IPS-15b (cell line): ENCODE data around the gene MRPL14.

Source experiments
- H3K27me3 ChIP-seq: one replicate; pipeline ENCODE4 v1.6.1; 2013; ENCODE audit warnings: low read length; ENCODE audit not compliant: control insufficient read depth, insufficient read depth
- H3K36me3 ChIP-seq: one replicate; pipeline ENCODE4 v1.6.1; 2013; ENCODE audit warnings: low read length; ENCODE audit not compliant: control insufficient read depth, insufficient read depth
- H3K4me1 ChIP-seq: one replicate; pipeline ENCODE4 v1.6.1; 2013; ENCODE audit warnings: mild to moderate bottlenecking, low read length; ENCODE audit not compliant: control insufficient read depth, insufficient read depth
- H3K4me3 ChIP-seq: one replicate; pipeline ENCODE4 v1.5.1; 2013; ENCODE audit warnings: low read depth, low read length
- H3K9ac ChIP-seq: one replicate; pipeline ENCODE4 v1.6.1; 2013; ENCODE audit warnings: low read depth, mild to moderate bottlenecking, low read length
- H3K9me3 ChIP-seq: one replicate; pipeline ENCODE4 v1.6.1; 2013; ENCODE audit warnings: mild to moderate bottlenecking, low read length; ENCODE audit not compliant: control insufficient read depth, insufficient read depth

MRPL14 gene

DNA sequence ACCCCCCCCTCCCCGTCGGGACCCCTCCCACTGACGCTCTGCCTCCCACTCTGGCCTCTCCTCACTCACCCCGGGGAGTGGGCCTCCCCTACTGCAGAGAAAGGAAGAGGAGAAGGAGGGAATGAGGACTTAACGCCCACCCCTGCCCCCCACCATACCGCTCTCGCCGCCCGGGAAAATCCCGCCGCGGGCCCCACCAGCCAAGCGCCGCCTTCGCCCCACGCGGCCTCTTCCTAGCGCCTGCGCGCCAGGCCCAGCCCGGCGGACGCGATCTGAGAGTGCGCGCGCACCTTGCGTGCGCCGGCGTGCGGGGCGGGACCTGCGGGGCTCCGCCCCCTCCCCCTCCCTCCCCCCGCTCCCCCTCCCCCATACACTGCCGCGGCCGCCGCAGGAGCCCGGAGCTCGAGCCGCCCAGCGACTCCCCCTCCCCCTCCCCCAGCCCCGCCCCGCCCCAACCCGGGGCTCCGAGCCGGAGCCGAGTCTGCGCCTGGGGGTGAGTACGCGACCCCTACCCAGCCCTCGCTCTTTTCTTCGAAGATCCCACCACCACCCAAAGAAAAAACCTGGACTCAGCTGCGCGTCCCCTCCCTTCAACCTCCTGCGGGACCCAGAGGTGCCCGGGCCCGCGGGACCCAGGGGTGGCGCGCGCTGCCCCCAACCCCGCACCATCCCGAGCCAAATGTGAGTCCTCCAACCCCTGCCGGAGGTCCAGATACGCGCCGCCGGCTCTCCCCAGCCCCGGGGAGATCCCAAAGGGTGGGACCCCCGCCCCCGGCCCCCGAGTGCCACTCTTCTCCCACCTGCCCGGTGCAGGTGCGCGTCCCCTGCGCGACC is at the start of gene MRPL14, which contains the start of gene TMEM63B:
Gene MRPL14, minus strand, starts transcription at position 267 of the 834 bp plus-strand sequence. CDS start 10,841 bp downstream, outside the sequence.
Gene TMEM63B, plus strand, starts transcription at position 369 of the 834 bp plus-strand sequence. CDS start 7,031 bp downstream, outside the sequence.
- H3K27me3 ChIP-seq = no peaks in the 10 kb centered on the region
- peak within 1 kb of the TSS; percentile 48 for H3K9ac ChIP-seq
- H3K4me1 ChIP-seq = peaks cover 19% of the 10 kb centered on the region
- H3K4me3 ChIP-seq = peak within 1 kb of the TSS; percentile 67
- H3K9me3 ChIP-seq = no peaks in the 10 kb centered on the region
- H3K36me3 ChIP-seq = no peaks in the 10 kb centered on the region

DNA sequence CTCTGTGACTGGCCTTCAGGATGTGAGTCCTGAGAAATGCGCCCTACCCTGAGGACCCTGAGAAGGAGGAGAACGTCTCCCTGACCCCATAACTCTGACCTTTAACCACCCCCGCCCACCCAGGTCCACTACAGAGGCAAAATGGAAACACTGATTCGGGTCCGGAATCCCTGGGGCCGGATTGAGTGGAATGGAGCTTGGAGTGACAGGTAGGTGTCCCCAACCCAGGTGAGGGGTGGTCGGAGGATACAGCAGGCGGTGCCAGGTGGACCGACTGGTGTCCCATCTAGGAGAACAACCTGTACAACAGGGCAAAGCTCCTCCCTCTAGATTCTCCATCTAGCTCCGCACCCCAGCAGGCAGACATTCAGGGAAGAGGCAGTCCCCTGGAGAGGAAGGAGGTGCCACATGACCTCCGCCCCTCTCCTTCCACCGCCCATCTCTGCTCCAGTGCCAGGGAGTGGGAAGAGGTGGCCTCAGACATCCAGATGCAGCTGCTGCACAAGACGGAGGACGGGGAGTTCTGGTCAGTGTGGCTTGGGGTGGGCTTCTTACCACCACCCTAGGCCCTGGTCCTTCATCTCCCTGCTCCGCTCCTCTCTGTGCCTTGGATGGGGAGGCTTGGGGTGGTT is 49.0 kb upstream of the MRPL14 start:
- Histone ChIP-seq H3K36me3 (no peaks in the 10 kb centered on the region), H3K4me1 (no peaks in the 10 kb centered on the region), H3K9ac (no peak overlapping the region), H3K27me3 (no peaks in the 10 kb centered on the region), H3K9me3 (no peaks in the 10 kb centered on the region), H3K4me3 (no peak overlapping the region)

DNA sequence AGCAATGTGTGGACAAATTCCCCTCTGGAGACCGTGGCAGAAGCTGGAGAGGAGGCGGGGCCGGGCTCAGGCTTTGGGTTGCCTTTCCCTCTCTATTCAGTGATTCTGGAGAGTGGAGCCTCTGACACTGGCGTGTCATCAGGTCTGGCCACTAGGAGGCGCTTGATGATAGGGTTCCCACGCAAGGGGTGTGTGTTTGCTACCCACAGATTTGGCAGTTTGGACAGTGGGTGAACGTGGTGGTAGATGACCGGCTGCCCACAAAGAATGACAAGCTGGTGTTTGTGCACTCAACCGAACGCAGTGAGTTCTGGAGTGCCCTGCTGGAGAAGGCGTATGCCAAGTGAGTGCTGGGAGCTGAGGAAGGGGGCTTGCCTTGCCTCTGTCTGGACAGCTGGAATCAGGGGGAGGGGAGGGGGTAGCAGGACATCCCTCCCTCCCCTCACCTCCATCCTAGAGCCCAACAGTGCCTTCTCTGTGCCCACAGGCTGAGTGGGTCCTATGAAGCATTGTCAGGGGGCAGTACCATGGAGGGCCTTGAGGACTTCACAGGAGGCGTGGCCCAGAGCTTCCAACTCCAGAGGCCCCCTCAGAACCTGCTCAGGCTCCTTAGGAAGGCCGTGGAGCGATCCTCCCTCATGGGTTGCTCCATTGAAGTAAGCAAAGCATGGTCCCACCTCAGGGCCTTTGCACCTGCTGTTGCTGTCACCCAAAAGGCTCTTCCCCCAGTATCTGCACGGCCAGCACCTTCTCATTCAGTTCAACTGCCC is 45.7 kb upstream of the MRPL14 start:
- H3K27me3 ChIP-seq = no peaks in the 10 kb centered on the region
- no peaks in the 10 kb centered on the region for H3K4me1 ChIP-seq
- no peak overlapping the region for H3K9ac ChIP-seq
- no peaks in the 10 kb centered on the region for H3K9me3 ChIP-seq
- no peak overlapping the region for H3K4me3 ChIP-seq
- no peaks in the 10 kb centered on the region for H3K36me3 ChIP-seq

DNA sequence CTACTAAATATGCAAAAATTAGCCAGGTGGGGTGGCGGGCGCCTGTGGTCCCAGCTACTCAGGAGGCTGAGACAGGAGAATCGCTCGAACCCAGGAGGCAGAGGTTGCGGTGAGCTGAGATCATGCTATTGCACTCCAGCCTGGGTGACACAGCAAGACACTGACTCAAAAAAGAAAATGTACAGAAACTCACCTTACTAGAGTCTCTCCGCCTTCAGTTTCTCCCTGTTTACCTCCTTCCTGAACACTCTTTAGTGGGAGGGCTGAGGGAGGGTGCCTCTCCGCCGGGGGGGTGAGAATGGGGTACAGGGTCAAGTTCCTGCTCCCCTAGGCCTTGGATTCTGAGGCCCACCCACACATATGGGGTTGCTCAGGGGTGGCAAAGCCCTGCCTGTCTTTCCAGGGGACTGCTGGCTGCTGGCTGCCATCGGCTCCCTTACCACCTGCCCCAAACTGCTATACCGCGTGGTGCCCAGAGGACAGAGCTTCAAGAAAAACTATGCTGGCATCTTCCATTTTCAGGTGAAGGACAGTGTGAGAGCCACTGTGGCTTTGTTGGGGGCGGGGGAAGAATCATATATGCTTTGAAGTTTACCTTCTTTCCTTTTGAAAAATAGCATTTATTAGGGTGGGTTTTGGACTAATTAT is 44.8 kb upstream of the MRPL14 start:
- H3K9ac ChIP-seq = no peak overlapping the region
- no peak overlapping the region for H3K4me3 ChIP-seq
- no peaks in the 10 kb centered on the region for H3K36me3 ChIP-seq
- H3K4me1 ChIP-seq = peaks cover under 1% of the 10 kb centered on the region
- no peaks in the 10 kb centered on the region for H3K9me3 ChIP-seq
- no peaks in the 10 kb centered on the region for H3K27me3 ChIP-seq

DNA sequence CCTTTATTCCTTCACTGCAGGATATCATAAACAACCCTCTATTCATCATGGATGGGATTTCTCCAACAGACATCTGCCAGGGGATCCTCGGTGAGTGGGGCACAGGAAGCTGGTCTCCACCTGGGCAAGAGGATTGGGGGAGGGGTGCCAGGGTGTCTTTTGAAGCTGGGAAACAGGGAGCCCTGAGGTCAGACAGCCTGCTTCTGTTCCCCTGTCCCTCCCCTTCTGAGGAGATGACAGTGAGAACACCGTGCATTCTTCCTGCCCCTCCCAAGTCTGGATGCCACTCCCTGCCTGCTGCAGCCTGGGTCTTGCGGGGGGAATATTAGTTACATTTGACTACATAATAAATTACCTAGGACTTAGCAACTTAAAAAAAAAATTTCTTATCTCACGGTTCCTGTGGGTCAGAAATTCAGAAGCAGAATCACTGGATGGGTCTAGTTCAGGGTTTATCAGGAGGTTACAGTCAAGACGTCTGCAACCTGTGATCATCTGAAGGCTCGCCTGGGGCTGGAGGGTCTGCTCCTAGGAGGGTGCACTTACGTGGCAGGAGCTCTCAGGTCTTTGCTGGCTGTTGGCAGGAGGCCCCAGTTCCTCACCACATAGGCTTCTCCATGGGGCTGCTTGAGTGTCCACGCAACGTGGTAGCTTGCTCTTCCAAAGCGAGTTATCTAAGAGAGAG is 42.8 kb upstream of the MRPL14 start:
- Histone ChIP-seq H3K4me3 (no peak overlapping the region), H3K4me1 (peaks cover 10% of the 10 kb centered on the region), H3K36me3 (no peaks in the 10 kb centered on the region), H3K9ac (no peak overlapping the region), H3K9me3 (no peaks in the 10 kb centered on the region), H3K27me3 (no peaks in the 10 kb centered on the region)

DNA sequence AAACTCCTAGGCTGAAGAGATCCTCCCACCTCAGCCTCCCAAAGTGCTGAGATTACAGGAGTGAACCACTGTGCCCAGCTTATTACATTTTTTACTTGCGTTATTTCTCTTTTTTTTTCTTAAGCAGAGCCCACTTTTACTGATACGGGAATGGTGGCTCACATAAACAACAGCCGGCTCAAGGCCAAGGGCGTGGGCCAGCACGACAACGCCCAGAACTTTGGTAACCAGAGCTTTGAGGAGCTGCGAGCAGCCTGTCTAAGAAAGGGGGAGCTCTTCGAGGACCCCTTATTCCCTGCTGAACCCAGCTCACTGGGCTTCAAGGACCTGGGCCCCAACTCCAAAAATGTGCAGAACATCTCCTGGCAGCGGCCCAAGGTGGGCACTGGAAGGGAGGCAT is 41.9 kb upstream of the MRPL14 start:
- Histone ChIP-seq H3K9me3 (no peaks in the 10 kb centered on the region), H3K4me1 (peaks cover 11% of the 10 kb centered on the region), H3K4me3 (no peak overlapping the region), H3K36me3 (no peaks in the 10 kb centered on the region), H3K9ac (no peak overlapping the region), H3K27me3 (no peaks in the 10 kb centered on the region)

DNA sequence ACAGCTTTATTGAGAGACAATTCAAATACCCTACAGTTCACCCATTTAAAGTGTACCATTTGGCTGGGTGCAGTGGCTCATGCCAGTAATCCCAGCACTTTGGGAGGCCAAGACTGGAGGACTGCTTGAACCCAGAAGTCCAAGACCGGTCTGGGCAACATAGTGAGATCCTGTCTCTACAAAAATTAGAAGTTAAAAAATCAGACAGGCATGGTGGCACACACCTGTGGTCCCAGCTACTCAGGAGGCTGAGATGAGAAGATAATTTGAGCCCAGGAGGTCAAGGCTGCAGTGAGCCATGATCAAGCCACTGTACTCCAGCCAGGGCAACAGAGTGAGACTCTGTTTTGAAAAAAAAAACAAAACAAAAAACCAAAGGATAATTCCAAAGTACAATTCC is 40.3 kb upstream of the MRPL14 start:
- Histone ChIP-seq H3K9me3 (no peaks in the 10 kb centered on the region), H3K36me3 (no peaks in the 10 kb centered on the region), H3K27me3 (peaks cover 2% of the 10 kb centered on the region), H3K4me1 (peaks cover 12% of the 10 kb centered on the region), H3K9ac (no peak overlapping the region), H3K4me3 (no peak overlapping the region)

DNA sequence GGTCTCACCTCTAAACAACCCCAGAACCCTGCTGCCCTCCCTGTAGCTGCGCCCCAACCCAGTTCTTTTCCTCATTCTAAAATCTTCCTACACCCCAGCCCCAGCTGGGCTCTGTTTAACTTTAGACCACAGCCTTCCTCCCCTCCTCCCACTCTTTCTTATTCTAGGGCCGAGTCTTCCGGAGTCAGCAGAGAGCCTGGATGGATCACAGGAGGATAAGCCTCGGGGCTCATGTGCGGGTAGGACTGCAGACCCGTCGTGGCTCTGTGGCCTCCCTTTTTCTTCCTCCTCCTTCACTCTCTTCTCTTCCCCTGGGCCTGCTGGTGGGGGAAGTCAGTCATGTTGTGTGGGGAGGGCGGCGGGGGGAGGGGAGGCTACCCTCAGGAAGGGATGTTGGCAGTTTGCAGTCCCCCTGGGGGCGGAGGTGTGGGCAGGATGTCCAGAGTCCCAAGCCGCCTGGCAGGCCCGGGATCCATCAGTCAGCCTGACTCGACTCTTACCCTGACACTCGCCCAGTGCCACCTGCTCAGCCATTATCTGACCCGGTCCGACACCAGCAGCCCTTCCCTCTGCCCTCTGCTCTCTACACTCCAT is 39.4 kb upstream of the MRPL14 start:
- Histone ChIP-seq H3K4me3 (no peak overlapping the region), H3K36me3 (no peaks in the 10 kb centered on the region), H3K4me1 (peaks cover 12% of the 10 kb centered on the region), H3K27me3 (peaks cover 3% of the 10 kb centered on the region), H3K9me3 (no peaks in the 10 kb centered on the region), H3K9ac (peak overlapping the region; percentile 2)

DNA sequence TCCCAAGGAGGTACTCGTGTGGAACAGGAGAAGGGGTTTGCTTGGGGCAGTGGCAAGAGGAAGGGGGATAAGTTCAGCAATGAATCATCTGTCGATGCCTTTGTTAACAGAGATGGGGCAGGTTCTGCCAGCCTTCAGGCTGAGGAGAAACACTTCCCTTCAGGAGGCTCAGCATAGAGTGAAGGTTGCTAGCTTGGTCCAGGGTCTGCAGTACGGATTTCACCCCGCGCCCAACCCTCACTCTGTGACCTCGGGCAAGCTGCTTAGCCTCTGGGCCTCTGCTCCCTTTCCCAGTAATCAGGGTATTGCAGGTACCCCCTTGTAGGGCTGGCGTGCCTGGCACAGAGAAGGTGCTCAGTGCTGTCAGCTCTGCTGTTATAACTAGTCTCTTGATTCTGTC is 38.9 kb upstream of the MRPL14 start:
- H3K9ac ChIP-seq = peak overlapping the region; percentile 2
- peaks cover 12% of the 10 kb centered on the region for H3K4me1 ChIP-seq
- peaks cover 3% of the 10 kb centered on the region for H3K27me3 ChIP-seq
- H3K36me3 ChIP-seq = no peaks in the 10 kb centered on the region
- no peak overlapping the region for H3K4me3 ChIP-seq
- no peaks in the 10 kb centered on the region for H3K9me3 ChIP-seq

DNA sequence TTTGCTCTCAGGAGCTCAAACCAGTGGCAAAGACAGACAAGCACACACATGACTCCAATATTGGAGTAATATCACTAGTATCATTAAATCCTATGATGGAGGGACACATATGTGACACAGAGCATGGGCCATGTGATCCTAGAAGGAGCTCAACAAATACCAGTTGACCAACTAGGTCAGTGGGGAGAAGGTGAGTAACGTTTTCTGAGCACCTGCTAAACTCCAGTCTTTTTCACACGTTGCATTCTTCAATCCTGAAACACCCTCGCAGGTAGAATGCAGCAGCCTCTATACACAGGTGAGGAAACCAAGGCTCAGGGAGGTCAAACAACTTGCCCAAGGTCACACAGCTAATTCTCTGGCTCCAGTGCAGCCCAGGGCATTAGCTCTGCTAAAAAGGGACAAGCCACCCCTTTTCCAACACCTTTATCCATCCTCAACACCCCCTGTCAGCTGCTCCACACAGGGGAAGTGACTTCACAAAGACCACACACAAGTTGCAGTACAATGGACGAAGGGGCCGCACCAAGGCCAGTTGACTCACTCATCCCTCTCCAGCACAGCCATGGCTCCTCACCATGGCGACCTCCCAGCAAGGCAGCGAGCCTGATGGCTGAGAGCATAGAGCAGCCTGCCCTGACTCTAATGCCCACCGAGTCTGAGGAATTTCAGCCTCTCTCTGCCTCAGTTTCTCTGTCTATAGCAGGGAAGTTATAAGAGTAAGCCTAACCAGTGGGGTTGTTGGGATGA is 35.8 kb upstream of the MRPL14 start:
- H3K4me3 ChIP-seq = no peak overlapping the region
- H3K4me1 ChIP-seq = peaks cover 12% of the 10 kb centered on the region
- peaks cover 3% of the 10 kb centered on the region for H3K27me3 ChIP-seq
- no peaks in the 10 kb centered on the region for H3K36me3 ChIP-seq
- no peaks in the 10 kb centered on the region for H3K9me3 ChIP-seq
- H3K9ac ChIP-seq = no peak overlapping the region
